Activated CD4-positive, alpha-beta T cell treated with anti-CD3 and anti-CD28 coated beads for 4 hours (primary cell): ENCODE results near the gene TENT4A.

Experiments used
- DNase-seq, 2 donors: peaks; one replicate each; pipeline ENCODE4 v3.0.0-alpha.2; 2020

Gene TENT4A

DNA sequence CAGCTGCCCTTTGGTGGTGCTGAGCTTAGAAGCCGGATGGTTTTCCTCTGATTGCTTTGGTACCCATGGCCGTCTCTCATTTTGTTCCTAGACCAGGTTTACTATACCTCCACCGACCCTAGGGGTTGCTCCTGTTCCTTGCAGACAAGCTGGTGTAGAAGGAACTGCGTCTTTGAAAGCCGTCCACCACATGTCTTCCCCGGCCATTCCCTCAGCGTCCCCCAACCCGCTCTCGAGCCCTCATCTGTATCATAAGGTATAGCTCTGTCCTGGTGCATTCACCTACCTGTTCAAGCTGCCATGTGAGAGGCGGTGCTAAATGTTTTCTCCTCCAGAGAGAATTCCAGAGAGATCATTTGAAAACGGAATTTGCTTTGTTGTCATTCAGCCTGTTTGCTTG is 39.5 kb downstream of the TENT4A start:
- DNase-seq = no peak

DNA sequence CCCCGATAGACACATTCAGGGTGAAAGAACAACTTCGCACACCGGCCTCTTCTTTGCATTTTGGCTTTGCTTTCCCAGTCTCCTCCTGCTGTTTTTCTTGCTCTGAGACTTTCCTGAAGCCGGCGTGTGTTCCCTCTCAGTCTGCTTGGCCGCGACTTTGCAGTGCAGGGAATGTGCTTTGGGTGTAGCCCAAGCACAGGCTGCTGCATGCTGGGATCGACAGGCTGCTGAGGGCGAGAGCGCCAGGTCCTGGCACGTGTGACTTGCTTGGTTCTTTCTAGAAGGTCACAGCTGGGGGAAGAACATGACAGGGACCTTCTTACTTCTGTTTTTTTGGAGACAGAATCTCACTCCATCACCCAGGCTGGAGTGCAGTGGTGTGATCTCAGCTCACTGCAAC is 40.6 kb downstream of the TENT4A start:
- no peak for DNase-seq

DNA sequence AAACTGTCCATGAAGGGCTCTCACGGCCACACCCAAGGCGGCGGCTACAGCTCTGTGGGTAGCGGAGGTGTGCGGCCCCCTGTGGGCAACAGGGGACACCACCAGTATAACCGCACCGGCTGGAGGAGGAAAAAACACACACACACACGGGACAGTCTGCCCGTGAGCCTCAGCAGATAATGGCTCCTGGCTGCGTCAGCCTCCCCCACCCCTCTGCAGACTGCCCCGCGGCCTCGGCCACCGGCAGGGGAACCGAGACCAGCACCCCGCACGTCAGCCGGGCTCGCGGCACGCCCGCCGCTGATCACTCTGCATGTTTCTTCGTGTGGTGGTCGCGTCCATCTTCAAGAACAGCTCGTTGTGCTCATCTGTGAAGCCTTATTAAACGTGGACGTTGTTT is 41.5 kb downstream of the TENT4A start:
- DNase-seq = no peak

DNA sequence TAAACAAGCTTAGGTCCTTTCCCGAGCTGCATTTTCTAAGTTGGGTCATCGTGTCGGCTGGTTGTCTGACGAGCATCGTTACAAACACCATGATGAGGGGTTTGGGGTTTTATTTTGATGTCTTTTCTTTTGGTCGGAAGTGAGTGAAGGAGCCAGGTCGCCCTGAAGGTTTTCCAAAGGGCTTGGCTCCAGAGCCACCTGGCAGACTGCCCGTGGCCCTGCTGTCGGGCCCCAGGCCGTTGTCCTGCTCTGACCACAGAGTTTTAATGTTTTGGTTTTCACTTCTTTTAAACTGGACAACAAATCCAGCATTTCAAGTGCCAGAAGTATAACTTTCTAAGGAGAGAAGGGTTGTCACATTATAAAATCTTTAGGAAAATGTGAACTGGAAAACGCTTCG is 42.3 kb downstream of the TENT4A start:
- no peak for DNase-seq

DNA sequence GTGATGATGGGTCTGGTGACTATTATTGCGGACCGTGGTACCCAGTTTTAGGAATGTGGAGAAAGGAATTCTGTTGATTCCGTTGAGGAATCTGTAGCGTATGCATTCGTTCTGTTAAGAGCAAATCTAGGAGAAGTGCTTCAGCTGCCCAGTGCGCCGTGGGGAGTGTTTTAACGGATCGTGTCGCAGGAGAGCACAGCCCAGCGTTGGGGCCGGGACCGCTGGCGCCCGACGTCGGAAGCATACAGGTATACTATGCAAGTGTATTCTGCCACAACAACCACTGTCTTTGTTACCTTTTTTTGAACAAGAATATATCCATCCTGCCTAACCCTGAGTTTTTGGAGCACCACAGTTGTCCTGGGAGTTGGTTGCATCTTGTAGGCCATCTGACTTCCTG is 42.7 kb downstream of the TENT4A start:
- DNase-seq = no peak

DNA sequence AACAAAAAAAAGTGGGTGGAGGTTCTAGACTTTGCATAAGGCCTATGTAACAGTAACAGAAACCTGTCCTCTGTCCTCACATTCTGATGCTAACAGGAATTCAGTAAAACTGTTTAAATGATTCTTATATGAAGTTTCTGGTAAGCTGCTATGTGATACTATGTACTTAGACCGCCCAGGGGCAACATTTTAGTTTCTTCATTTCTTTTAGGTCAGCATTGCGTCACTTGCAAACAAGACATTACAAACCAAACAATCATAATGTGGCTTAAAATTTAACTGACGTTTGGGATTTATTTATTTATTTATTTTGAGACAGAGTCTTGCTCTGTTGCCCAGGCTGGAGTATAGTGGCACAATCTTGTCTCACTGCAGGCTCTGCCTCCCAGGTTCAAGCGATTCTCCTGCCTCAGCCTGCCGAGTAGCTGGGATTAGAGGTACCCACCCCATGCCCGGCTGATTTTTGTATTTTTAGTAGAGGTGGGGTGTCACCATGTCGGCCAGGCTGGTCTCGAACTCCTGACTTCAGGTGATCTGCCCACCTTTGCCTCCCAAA is 44.3 kb downstream of the TENT4A start:
- no peak for DNase-seq

DNA sequence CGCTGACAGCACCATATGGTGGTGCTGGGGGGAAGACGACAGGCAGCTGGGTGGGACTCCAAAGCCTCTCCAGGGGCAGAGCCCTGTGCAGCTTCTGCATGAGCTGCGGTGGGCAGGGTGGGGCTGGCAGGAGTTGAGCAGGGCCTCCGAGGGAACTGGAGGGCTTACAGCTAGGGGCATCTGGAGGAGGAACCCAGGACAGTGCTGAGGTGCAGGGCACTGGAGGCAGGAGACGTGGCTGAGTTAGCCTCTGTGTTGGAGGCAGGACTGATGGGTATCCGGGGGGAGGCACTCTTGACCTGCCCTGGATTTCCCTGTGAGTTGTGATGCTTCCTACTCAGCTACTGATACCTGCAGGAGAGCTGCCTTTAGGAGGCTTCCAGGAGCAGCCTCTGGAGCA is 45.0 kb downstream of the TENT4A start:
- DNase-seq = no peak

DNA sequence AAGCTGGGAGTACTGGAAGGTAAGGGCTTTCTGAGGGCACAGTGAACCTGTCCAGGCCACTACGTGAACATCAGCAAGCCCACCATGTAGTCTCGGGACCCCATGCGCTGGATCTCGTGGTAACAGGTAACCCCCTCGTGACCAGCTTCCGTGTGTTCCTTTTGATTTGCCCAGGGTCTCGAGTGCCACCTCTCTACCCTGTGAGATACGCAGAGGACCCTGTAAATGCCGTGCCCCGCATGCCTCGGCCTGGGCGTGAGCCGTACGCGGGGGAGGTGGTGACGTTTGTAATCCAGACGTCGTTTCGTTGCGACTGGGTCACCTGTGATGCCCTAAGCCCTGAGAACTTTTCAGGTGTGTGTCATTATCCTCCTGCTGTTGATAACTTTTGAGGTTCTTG is 45.5 kb downstream of the TENT4A start:
- no peak for DNase-seq

DNA sequence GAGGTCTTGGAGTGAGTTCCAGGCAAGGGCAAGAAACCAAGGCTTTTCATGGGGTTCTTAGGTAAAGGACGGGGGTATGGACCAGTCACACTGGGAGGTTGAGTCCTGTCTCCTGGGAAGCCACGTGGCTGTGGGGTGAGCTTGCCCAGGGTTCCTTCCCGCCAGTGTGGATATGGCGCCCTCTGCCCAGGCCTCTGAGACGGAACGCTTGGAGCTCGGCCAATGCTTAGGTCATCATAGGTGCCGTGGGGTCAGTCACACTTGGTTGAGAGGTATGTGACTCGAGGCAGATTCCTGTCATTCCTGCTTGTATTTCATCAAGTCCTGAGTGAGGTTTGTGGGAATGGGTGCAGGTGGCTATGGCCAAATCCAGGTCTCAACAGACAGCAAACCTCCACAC is 46.2 kb downstream of the TENT4A start:
- DNase-seq = no peak

DNA sequence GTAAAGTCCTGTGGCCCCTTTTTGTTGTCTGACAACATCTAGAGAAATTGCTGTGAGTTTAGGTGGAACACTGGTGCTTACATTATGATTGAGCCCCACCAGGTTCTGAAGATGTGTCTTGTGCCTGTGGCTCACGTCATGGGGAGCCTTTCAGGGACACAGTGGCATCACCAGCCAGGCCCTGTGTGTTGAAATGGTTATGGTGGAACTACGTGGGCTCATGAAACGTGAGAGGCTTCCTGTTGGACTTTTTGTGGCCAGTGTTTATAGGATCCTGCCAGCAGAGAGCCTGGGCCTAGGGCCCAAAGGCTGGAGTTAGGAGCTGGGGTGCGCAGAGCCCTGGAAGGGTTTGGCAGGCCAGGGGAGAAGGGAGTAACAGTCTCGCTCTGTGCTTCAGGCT is 46.8 kb downstream of the TENT4A start:
- no peak for DNase-seq

DNA sequence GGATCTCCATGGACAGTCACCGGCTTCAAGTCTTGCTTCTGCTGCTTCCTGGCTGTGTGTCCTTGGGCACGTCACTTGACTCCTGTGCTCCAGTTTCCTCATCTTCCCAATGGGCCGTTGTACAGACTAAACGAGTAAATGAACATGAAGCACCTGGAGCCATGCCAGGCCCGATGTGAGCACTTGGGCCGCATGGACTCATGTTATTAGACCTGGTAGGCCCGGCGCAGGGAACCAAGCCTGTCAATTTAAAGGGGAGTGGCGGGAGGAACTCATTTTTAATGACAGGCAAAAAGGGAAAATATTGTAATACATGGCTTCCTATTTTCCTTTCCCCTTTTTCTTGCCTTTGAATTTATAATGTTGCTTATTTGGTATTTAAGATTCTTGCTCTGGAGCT is 47.5 kb downstream of the TENT4A start:
- DNase-seq = no peak

DNA sequence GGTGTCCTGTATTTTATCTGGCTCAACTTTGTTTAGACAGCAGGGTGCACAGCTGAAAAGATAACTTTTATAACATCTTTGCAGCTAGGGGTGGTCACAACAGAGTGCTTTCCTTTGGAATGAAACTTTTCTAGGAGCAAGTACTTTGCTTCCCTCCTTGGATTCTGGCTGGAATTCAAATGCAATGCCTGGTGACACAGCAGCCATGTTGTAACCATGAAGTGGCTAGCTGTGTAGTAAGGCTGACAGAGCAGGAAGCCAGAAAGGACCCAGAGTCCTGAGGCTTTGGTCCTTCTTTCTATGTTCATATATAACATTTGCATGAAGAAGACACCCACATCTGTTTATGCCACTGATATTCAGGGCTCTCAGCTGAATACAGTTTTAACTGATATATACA is 48.1 kb downstream of the TENT4A start:
- no peak for DNase-seq

DNA sequence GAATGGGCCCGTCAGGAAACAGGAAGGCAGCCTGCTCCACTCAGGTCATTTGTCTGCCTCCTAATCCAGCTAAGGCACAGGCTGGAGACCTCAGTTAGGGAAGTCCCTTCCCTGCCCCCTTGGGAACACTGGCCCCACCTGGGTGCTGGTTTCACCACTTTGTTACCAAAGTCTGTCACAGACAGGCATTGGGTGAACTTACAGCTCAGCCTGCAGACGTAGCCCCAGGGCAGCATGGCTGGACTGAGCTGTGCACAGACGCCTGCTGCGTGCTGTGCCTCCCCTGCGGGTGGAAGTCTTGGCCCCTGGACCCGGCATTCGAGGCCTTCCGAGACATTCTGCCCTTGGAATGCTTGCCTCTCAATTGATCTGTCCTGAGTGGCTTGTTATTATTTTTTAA is 48.9 kb downstream of the TENT4A start:
- no peak for DNase-seq

DNA sequence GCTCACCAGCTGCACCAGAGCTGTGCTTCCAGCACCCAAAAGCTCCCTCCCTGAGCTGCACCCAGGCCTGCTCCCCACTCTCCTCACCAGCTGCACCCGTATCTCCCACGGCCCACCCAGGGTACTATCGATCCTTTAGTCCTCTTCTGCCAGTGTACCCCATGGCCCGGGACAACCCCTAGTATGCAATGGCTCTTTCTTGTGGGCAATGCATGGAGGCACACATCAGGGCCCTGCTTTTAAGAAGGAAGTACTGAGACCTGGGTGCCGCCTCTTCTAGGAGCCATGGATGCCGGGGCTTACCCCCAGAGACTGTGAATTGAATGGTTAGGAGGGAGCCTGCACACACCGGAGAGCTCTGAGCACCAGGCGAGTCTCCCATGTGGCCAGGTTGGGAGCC is 49.5 kb downstream of the TENT4A start:
- DNase-seq = no peak

DNA sequence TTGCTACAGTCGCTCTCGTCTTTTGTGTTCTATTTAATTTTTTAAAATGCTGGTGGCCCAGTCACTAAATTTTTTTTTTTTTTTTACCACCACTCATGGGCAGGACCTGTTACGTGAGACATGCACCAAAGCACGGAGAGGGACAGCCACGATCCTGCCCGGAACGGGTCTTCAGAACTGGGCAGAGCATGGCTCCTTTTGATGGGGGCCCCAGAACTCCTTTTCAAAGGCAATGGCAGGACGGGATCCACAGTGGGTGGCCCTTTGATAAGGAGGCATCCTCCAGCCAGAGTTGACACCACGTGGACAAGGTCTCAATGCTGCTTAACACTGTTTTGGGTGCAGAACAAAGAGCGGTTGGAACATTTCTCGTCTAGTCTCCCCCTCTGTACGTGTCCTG is 50.0 kb downstream of the TENT4A start:
- no peak for DNase-seq

DNA sequence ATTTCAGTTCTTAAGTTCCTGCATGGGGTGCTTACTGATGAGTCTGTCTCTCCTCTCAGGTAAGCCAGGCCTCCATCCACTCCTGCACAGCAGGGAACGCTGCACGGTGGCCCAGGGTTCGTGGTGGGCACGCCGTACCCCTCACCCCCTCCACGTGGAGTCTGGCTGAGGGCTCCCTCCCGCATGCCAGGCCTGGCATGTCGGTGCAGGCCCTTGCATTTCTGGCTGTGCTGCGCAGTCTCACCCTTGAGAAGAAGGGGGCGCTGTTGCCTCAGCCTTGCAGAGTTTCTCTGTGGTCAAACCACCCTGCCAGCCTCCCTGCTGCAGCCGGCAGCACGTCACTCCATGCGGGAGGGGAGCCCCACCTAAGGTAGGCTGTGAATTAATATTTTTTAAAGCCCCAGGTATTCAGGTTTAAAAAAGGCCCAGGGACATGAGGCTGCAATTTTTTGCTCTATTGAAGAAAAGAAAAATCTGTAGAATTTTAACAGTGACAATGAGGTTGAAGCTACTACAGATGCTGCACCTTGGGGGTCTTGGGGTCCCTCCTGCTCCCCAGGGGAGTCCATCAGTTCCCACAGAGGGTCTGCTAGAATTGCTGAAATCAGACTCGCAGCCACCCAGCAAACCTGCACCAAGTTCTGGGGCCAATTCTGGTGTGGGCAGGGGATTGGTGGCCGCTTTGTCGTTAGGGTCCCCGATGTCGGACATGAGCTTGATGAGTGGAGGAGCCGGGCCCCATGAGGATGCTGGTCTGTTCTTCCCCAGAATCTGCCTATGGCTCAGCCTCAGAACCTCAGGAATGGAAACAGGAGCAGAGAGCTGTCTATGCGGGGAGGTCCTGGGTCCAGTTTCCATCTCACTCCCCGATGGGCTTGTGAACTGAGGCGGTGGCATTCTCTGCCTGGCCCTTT is 52.6 kb downstream of the TENT4A start:
- DNase-seq = peak; percentile 42 to 48

DNA sequence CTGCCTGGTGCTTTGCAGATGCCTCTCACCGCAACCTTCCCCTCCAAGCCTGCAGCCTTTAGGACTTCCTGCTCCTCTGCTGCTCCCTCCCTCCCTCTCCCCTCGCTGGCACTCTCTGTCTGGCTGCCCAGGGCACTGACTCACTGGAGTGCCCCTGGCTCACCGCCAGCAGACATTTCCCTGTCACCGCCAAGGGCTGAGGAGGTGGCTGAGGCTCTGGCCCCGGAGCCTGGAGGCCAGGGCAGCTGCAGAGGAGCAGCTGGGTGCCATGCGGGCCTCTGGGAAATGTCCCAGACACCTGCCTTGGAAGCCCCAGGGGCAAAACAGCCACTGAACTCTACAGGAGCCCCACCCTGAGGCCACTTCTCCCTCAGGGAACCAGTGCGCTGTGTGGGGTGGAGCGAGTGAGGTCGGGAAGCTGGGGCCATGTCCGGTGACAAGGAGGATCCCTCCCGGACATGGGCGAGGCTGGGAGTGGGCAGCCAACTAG is 53.4 kb downstream of the TENT4A start:
- peak; percentile 18 to 32 for DNase-seq

DNA sequence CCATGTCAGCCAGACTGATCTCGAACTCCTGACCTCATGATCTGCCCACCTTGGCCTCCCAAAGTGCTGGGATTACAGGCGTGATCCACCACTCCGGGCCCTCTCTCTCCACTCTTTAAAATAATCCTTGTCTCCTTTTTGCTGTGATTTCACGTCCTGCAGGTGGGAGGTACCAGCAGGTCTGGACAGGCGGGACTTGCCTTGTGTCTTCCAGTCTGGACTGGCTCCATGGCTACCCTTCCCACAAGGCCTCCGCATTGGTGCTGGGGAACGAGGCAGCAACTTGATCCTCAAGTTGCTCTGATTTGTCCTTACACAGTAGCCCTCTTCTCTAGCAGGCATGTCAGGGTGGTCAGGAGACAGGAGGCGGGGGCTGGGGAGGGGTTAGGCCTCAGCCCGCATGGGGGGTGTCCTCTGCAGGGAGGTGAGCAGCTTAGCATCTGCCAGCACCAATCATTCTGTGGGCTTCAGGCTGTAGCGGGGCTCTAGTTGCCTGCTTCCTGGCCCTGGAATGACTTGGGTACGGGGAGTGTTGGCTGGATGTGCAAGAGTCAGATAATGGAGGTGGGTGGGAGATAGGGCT is 54.3 kb downstream of the TENT4A start:
- DNase-seq = no peak

DNA sequence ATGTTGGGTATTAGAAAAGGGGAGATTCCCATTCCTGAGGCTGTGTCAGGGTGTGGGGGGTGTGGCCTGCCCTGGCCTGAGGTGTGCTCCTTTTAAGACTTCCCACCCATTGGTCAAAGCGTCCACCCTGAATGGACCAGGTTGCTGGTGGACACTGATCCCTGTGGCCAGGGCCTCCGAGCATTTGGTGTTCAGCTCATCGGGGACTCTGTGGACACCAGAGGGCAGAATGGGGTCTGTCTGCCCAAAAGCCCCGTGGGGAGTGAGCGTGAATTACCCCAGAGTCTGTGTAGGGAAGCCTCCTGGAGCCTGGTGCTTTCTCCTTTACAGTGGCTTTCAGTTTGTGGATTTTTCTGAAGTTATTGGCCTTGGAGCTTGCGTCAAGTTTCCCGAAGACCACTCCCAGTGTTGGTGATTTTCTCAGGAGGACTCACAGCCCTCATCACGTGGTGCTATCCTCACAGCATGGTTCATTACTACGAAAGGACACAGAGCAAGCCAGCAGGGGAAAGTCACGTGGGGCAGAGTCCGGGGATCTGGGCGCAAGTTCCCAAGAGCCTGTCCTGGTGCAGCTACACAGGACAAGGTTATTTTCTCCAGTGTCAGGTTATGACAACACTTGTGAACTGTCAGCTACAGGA is 55.5 kb downstream of the TENT4A start:
- no peak for DNase-seq

DNA sequence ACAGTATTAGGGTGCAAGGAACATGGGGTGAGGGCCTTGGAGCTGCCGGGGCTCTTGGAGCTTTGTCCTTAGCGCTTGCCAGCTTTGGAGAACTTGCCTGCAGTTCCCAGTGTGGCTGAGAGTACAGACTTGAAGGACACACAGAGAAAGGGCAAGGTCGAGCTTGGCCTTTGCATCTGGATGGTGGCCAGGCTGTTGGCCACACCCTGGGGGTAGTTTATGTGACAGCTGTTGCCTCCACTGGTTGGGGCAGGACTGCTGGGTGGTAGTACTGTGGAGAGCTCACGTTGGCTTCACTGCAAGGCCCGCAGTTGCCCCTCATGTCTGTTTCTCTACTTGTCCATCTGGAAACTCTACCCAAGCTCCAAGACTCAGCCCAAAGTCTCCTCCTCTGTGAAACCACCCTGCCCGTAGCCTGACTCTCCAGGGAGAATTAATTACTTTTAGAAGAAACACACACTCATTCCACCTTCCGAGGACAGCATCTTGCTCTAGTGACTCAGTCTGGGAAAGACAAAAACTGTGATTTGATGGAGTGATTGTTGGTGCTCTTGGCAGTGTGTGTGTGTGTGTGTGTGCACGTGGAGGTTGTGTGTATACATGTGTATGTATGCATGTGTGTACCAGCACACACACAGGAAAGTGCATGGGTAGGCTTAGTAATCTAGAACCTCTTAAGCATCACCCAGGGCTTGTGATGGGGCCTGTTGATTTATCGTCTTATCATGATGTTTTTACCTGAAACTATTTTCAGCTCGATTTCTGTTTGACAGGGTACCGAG is 57.8 kb downstream of the TENT4A start:
- no peak for DNase-seq

DNA sequence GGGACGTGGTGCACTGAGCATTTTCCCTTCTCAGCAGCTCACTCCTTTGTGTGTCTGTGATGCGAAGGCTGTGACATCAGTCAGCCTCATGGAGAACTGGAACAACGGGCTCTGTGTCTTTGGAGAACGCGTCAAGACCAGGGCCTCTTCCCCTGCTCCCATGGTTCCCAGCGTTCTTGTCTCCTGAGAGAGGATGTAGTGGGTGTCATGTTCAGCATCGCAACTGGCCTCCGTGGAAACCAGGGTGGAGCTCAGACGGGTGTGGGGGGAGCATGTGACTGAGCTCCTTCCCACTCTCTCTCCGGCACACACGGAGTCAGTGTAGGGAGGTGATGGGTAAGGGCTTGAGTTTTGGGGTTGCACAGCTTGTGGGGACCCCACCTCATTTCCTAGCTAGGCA is 59.7 kb downstream of the TENT4A start:
- no peak for DNase-seq

DNA sequence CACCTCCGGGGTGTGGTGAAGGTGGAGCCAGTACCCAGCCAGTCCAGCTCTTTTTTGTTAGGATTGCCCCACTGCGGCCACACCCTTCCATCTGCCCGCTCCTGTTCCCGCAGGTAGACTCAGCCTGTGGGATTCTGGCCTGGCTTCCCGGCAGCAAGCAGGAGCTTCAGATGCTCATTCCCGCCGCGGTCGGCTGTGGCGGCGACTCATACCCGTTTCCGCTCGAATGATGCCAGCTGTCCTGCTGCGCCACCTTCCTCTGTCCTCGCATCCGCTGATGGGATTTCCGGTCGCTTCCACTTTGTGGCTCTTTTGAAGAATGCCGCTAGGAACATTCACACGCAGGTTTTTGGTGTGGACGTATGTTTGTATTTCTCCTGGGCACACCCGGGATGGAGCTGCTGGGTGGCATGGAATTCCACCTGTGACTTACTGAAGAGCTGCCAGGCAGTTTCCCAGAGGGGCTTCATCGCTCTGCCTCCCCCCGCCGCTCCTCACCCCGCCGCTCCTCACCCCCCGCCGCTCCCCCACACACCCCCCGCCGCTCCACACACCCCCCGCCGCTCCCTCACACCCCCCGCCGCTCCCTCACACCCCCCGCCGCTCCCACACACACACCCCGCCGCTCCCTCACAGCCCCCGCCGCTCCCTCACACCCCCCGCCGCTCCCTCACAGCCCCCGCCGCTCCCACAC is 60.3 kb downstream of the TENT4A start:
- DNase-seq = no peak
